GM18526 (cell line): Measurements from ENCODE around the gene KANK3.

Source experiments
- POLR2A ChIP-seq: IDR thresholded peaks from 3 replicates; pipeline ENCODE4 v1.6.1; 2011; ENCODE audit not compliant: insufficient read length; ENCODE audit errors: extremely low read depth

KANK3 gene

GRCh38 chr19:8306235-8307054 is 36.6 kb downstream of the KANK3 start:
- TF ChIP-seq POLR2A: no peak

GRCh38 chr19:8305798-8306197 is 37.3 kb downstream of the KANK3 start:
- no peak for TF ChIP-seq POLR2A

- TF ChIP-seq POLR2A: no peak
Observed at GRCh38 chr19:8304841-8305621, 38.0 kb downstream of the KANK3 start.

- no peak for TF ChIP-seq POLR2A
Observed at GRCh38 chr19:8302734-8303133, 40.3 kb downstream of the KANK3 start.

GRCh38 chr19:8302357-8302691 is 40.7 kb downstream of the KANK3 start:
- no peak for TF ChIP-seq POLR2A
